HG03575 (cell line): Measurements from ENCODE around the gene GBF1.

Source experiments
- ATAC-seq: cut with Tn5 transposase; IDR thresholded peaks from one replicate; pipeline ENCODE4 v1.9.1; 2021; ENCODE audit not compliant: unreplicated experiment, insufficient number of reproducible peaks, low FRiP score; ENCODE audit errors: extremely low read depth

GBF1 gene

DNA sequence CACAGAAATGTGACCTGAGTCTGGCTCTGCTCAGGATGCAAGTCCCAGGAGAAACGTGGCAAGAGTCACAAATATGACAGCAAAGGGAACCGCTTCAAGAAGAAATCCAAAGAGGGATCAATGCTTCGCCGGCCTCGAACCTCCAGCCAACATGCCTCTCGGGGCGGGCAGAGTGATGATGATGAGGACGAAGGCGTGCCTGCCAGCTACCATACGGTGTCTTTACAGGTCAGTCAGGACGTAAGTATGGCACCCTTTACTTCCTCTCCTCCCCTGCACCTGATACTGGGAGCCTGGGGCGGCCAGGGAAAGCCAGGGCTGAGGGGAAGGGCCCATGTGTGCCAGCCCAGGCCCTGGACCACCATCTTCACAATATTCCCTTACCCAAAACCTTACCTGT lies 131.6 kb downstream of the GBF1 start:
- ATAC-seq, result no peak

- ATAC-seq, result no peak
Measured at GRCh38 chr10:102379383-102379782, 134.1 kb downstream of the GBF1 start.

DNA sequence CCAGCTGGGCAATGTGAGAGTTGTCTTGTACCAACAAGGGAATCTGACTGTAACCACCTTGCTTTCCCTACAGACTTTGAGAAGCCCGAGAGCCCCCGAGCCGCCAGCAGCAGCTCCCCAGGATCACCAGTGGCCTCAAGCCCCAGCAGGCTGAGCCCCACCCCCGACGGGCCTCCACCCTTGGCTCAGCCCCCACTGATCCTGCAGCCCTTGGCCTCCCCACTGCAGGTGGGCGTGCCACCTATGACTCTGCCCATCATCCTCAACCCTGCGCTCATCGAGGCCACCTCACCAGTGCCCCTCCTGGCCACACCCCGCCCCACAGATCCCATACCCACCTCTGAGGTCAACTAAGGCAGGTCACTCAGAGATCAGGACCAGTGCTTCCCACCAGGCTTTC lies 136.7 kb downstream of the GBF1 start:
- no peak for ATAC-seq

DNA sequence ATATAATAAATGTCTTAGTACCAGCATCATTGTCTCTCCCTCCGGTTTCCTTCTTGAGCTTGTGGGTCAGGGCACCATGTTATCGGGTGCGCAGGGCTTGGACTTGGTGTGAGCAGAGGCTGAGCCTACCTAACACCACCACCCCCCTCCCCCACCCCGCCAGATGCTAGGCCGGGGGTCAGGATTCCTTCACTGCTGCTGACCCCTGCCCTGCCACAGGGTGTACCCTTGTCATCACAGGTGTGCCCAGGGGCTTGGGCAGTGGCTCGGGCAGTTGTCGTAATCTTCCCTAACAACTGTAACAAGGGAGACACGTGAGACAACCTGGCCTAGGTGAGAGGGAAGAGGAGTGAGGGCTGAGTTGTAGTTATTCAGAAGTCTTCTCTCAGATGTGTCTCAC lies 137.5 kb downstream of the GBF1 start:
- no peak for ATAC-seq

- ATAC-seq, result no peak
Measured at GRCh38 chr10:102384053-102384452, 138.7 kb downstream of the GBF1 start.

- ATAC-seq, result no peak
Measured at GRCh38 chr10:102384606-102385429, 139.5 kb downstream of the GBF1 start.

DNA sequence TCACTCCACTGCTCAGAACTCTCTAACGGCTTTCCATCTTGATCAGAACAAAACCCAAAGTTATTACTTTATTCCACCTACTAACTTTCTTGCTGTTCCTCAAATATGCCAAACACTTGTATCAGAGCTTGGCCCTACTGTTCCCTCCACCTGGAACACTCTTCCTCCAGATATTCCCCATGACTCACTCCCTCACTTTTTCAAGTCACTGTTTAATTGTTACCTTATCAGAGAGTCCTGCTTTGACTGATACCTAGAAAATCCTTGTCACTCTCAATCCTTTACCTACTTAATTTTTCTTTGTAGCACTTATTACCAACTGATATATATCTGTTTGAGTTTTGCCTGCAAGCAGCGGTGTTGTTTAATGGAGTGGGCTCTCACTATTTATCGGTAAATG lies 144.6 kb downstream of the GBF1 start:
- ATAC-seq, result no peak

DNA sequence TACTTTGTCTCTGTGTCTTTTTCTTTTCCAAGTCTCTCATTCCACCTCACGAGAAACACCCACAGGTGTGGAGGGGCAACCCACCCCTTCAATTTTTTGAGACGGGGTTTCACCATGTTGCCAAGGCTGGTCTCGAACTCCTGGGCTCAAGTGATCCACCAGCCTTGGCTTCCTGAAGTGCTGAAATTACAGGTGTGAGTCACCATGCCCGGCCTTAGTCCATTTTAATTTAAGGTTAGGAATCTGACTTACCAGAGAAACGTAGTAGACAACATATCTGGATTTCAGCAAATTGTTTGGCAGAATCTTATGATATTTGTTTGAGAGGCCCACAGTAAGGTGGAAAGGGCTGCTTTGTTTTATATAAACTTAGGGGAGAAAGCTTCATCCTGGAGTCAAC lies 147.0 kb downstream of the GBF1 start:
- ATAC-seq, result no peak

DNA sequence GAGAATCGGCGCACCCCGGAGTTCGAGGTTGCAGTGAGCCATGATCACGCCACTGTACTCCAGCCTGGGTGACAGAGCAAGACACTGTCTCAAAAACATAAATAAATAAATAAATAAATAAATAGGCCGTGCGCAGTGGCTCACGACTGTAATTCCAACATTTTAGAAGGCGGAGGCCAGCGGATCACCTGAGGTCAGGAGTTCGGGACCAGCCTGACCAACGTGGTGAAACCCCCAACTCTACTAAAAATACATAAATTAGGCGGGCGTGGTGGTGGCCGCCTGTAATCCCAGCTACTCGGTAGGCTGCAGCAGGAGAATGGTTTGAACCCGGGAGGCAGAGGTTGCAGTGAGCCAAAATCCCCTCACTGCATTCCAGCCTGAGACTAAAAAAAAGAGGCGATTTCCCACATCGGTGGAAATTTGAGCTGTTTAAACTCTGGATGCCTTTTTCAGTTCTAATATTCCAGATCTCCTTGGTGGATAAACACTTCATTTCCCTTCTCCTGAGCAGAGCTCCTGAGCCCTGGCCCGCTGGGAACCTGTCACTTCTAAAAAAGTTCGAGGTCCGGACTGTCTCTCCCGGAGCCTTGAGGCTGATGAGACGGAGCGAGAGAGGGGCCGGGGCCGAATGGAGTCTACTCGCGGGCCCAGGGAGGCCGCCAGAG lies 148.2 kb downstream of the GBF1 start:
- no peak for ATAC-seq

- peak; percentile 54 for ATAC-seq
Measured at GRCh38 chr10:102394079-102394800, 148.9 kb downstream of the GBF1 start.

- ATAC-seq, result no peak
Measured at GRCh38 chr10:102394801-102395399, 149.6 kb downstream of the GBF1 start.

DNA sequence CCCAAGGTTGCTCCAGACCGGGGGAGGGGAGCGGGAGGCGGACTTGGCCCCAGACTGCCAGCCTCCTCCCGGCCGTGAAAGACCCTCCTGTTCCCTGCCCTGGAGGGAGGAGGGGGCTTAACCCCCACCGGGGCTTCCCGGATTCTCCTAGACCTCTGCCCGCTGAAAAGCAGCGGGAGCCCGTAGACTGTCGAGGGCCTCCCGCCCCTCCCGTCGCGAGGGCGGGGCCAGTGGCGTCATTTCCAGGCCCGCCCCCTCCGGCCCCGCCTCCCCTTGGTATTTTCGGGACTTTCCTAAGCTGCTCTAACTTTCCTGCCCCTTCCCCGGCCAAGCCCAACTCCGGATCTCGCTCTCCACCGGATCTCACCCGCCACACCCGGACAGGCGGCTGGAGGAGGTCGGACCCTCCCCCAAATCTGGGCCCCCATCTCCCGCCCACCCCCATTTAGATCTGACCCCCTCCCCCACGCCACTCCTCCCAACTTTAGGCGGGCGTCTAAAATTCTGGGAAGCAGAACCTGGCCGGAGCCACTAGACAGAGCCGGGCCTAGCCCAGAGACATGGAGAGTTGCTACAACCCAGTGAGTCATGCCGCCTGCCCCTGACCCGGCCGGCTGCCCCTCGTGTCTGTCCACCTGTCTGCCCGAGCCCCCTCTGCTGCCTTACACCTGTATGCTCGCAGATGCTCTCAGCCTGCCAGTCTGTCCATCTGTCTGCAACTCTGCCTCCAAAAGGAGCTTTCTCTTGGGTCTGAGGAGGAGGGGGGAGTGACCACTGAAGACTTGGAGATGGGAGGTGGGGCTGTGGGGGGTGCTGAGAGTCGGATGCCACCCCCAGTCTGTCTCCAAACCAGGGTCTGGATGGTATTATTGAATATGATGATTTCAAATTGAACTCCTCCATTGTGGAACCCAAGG lies 150.3 kb downstream of the GBF1 start, which contains the start of gene NFKB2:
NFKB2 (plus strand) TSS at position 306 of the 917 bp plus-strand sequence; CDS start at position 561, 255 bp downstream.
- ATAC-seq, result no peak

- no peak for ATAC-seq
Measured at GRCh38 chr10:102396317-102396650, 151.0 kb downstream of the GBF1 start.

GRCh38 chr10:102396730-102397151 lies 151.4 kb downstream of the GBF1 start:
- no peak for ATAC-seq

- no peak for ATAC-seq
Measured at GRCh38 chr10:102397222-102398171, 152.2 kb downstream of the GBF1 start.

DNA sequence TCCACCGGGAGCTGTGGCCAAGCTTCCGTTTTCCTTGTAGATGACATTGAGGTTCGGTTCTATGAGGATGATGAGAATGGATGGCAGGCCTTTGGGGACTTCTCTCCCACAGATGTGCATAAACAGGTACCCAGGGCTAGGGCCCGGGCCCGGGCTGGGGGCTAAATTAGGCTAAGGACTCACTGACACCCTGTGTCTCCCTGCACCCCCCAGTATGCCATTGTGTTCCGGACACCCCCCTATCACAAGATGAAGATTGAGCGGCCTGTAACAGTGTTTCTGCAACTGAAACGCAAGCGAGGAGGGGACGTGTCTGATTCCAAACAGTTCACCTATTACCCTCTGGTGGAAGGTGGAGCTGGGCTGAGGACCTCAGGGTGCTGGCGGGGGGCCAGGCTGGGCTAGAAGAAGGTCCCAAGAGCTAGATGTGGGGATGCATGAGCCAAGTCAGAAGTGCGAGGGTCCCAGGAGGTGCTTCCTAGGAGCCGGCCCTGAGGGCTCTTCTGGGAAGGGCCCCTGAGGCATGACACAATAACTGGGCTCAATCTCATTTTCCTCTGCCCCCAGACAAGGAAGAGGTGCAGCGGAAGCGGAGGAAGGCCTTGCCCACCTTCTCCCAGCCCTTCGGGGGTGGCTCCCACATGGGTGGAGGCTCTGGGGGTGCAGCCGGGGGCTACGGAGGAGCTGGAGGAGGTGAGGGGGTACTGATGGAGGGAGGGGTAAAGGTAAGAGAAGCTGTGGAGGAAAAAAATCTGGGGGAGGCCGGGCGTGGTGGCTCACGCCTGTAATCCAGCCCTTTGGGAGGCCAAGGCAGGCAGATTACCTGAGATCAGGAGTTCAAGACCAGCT lies 153.1 kb downstream of the GBF1 start:
- no peak for ATAC-seq
